Measurements from ENCODE around the gene SALL4. TPM values are rescaled to one million over a fixed set of nuclear protein-coding genes. Genes with fewer than 3 reads are reported as not detected.

SALL4 gene
- polyA plus RNA-seq, 1 of the 3 experiments (the other 2 are of a cell fraction) = 0.82 TPM

DNA sequence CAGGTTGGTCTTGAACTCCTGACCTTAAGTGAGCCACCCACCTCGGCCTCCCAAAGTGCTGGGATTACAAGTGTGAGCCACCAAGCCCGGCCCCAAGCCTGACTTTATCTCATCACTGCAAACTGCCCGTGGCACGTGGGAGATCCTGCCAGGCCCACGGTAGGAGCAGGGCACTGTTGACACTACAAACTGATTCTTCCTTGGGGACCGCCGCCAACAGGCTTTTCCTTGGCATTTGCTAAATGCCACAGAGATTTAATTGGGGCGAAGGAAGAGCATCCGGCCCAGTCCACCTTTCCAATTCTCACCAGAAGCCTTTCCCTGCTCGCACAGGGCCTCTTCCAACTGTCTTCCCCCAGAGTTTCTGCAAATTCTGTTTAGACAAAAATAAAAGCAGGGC lies 45.1 kb downstream of the SALL4 start:
- Histone ChIP-seq H3K9me3 (no peaks in the 10 kb centered on the region), H3K27me3 (ENCODE audit: insufficient read depth) (no peaks in the 10 kb centered on the region), H3K36me3 (replicated peaks in 1 of 2; ENCODE audit: control insufficient read depth in 1 of 2, insufficient read depth in 2 of 2, low read length in 1 of 2) (no peaks in the 10 kb centered on the region), H4K20me1 (ENCODE audit: insufficient read depth) (no peaks in the 10 kb centered on the region), H3K9me2 (no peaks in the 10 kb centered on the region), H3F3A (replicated peaks; ENCODE audit: insufficient read depth) (peaks cover 16% of the 10 kb centered on the region), H3K4me3 (ENCODE audit: low read depth in 2 of 2, low read length in 1 of 2) (no peak overlapping the region), H3K4me1 (ENCODE audit: control insufficient read depth in 1 of 2, insufficient read depth in 2 of 2, low read depth in 1 of 2, low read length in 1 of 2) (peaks cover 0 to 16% of the 10 kb centered on the region in 2 experiments; a peak in 1 of 4 replicates), H3K79me2 (ENCODE audit: insufficient read depth) (peaks cover 21% of the 10 kb centered on the region), H3K4me2 (no peak overlapping the region), H2AFZ (ENCODE audit: low read depth) (no peak overlapping the region), H3K9ac (no peak overlapping the region), H3K27ac (ENCODE audit: low read depth in 2 of 2, low read length in 1 of 2) (no peak overlapping the region)
- TF ChIP-seq, protein P1, sequence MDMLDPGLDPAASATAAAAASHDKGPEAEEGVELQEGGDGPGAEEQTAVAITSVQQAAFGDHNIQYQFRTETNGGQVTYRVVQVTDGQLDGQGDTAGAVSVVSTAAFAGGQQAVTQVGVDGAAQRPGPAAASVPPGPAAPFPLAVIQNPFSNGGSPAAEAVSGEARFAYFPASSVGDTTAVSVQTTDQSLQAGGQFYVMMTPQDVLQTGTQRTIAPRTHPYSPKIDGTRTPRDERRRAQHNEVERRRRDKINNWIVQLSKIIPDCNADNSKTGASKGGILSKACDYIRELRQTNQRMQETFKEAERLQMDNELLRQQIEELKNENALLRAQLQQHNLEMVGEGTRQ (IDR thresholded peaks at IDR 0.05; ENCODE audit: borderline replicate concordance, low read depth, low read length) = no peak
- TF ChIP-seq RXRA (IDR thresholded peaks at IDR 0.05; ENCODE audit: borderline replicate concordance, low read depth) = no peak
- no peak for TF ChIP-seq RCOR1 (IDR thresholded peaks at IDR 0.05; ENCODE audit: low read length)
- TF ChIP-seq JUND (IDR thresholded peaks at IDR 0.05) = no peak
- TF ChIP-seq RAD21 (IDR thresholded peaks at IDR 0.05; ENCODE audit: low read length) = no peak
- TF ChIP-seq MXI1 (IDR thresholded peaks at IDR 0.05; ENCODE audit: low read depth, low read length) = no peak
- no peak for TF ChIP-seq RFX5 (IDR thresholded peaks at IDR 0.05; ENCODE audit: low read length)
- TF ChIP-seq NFIC (IDR thresholded peaks at IDR 0.05; ENCODE audit: borderline replicate concordance) = no peak
- no peak for TF ChIP-seq EP300 (IDR thresholded peaks at IDR 0.05; ENCODE audit: borderline replicate concordance in 1 of 2, low read depth in 1 of 2, low read length in 1 of 2)
- TF ChIP-seq ELF1 (IDR thresholded peaks at IDR 0.05) = no peak
- no peak for TF ChIP-seq GATA2 (CRISPR knock-in tag; IDR thresholded peaks at IDR 0.05)
- TF ChIP-seq, protein P2, sequence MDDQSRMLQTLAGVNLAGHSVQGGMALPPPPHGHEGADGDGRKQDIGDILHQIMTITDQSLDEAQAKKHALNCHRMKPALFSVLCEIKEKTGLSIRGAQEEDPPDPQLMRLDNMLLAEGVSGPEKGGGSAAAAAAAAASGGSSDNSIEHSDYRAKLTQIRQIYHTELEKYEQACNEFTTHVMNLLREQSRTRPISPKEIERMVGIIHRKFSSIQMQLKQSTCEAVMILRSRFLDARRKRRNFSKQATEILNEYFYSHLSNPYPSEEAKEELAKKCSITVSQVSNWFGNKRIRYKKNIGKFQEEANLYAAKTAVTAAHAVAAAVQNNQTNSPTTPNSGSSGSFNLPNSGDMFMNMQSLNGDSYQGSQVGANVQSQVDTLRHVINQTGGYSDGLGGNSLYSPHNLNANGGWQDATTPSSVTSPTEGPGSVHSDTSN (IDR thresholded peaks at IDR 0.05) = no peak
- TF ChIP-seq, protein P3, sequence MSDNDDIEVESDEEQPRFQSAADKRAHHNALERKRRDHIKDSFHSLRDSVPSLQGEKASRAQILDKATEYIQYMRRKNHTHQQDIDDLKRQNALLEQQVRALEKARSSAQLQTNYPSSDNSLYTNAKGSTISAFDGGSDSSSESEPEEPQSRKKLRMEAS (IDR thresholded peaks at IDR 0.05; ENCODE audit: low read depth) = no peak
- no peak for TF ChIP-seq FOXM1 (IDR thresholded peaks at IDR 0.05; ENCODE audit: low read depth)
- no peak for TF ChIP-seq CHD2 (IDR thresholded peaks at IDR 0.05; ENCODE audit: low read length, partially characterized antibody)
- TF ChIP-seq, protein P4, sequence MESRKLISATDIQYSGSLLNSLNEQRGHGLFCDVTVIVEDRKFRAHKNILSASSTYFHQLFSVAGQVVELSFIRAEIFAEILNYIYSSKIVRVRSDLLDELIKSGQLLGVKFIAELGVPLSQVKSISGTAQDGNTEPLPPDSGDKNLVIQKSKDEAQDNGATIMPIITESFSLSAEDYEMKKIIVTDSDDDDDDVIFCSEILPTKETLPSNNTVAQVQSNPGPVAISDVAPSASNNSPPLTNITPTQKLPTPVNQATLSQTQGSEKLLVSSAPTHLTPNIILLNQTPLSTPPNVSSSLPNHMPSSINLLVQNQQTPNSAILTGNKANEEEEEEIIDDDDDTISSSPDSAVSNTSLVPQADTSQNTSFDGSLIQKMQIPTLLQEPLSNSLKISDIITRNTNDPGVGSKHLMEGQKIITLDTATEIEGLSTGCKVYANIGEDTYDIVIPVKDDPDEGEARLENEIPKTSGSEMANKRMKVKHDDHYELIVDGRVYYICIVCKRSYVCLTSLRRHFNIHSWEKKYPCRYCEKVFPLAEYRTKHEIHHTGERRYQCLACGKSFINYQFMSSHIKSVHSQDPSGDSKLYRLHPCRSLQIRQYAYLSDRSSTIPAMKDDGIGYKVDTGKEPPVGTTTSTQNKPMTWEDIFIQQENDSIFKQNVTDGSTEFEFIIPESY (IDR thresholded peaks at IDR 0.05; ENCODE audit: borderline replicate concordance, low read depth) = no peak
- no peak for TF ChIP-seq TAF1 (IDR thresholded peaks at IDR 0.05; ENCODE audit: borderline replicate concordance, low read depth, low read length)
- TF ChIP-seq POLR2AphosphoS5 (IDR thresholded peaks at IDR 0.05; ENCODE audit: low read depth, low read length) = no peak
- POLR2A ChIA-PET = no interaction called here
- WGBS (ENCODE audit: low lambda C conversion rate) = 83% methylated on average over 5 of the region's 10 CpGs
- CTCF ChIA-PET = no interaction called here
- DNase-seq = no peak
